Trophoblast cell (in vitro differentiated cells and primary cell): ENCODE data around the gene CCDC183.

ENCODE experiments used
- DNase-seq, 2 donors: peaks; one replicate each; pipeline ENCODE4 v3.0.0-alpha.2; 2016
- H2AFZ ChIP-seq: 2 replicates; pipeline ENCODE4 v1.6.1; 2013; ENCODE audit warnings: low read length, moderate library complexity, mild to moderate bottlenecking; ENCODE audit not compliant: insufficient read depth, poor library complexity
- H2AK5ac ChIP-seq: 2 replicates; pipeline ENCODE4 v1.6.1; 2013; ENCODE audit warnings: mild to moderate bottlenecking, low read length
- H2BK120ac ChIP-seq: 2 replicates; pipeline ENCODE4 v1.6.1; 2013; ENCODE audit warnings: low read length, mild to moderate bottlenecking, moderate library complexity; ENCODE audit not compliant: insufficient read depth, poor library complexity
- H2BK12ac ChIP-seq: 2 replicates; pipeline ENCODE4 v1.6.1; 2013; ENCODE audit warnings: mild to moderate bottlenecking, low read length, moderate library complexity
- H2BK5ac ChIP-seq: 2 replicates; pipeline ENCODE4 v1.6.1; 2013; ENCODE audit warnings: low read length, low read depth, moderate library complexity, mild to moderate bottlenecking; ENCODE audit not compliant: poor library complexity
- H3K14ac ChIP-seq: 2 replicates; pipeline ENCODE4 v1.6.1; 2013; ENCODE audit warnings: mild to moderate bottlenecking, low read length
- H3K18ac ChIP-seq: 2 replicates; pipeline ENCODE4 v1.6.1; 2013; ENCODE audit warnings: mild to moderate bottlenecking, low read length
- H3K23ac ChIP-seq: 2 replicates; pipeline ENCODE4 v1.6.1; 2013; ENCODE audit warnings: low read length
- H3K27ac ChIP-seq: 2 replicates; pipeline ENCODE4 v1.5.1; 2013; ENCODE audit warnings: low read depth, mild to moderate bottlenecking, inconsistent platforms, low read length, moderate library complexity
- H3K27me3 ChIP-seq: 2 replicates; pipeline ENCODE4 v1.6.1; 2013; ENCODE audit warnings: inconsistent platforms, mild to moderate bottlenecking, low read length, moderate library complexity; ENCODE audit not compliant: insufficient read depth
- H3K36me3 ChIP-seq, 2 experiments: 1 replicate in 1 of 2; 2 replicates in 1 of 2; pipeline ENCODE4 v1.6.1; 2013; ENCODE audit warnings: low read length in 2 of 2, mild to moderate bottlenecking in 2 of 2, moderate library complexity in 1 of 2; ENCODE audit not compliant: insufficient read depth in 2 of 2, control insufficient read depth in 1 of 2
- H3K4ac ChIP-seq: 2 replicates; pipeline ENCODE4 v1.6.1; 2013; ENCODE audit warnings: low read depth, mild to moderate bottlenecking, low read length, moderate library complexity
- H3K4me1 ChIP-seq, 2 experiments: 1 replicate in 1 of 2; 2 replicates in 1 of 2; pipeline ENCODE4 v1.6.1; 2013; ENCODE audit warnings: low read length in 2 of 2, mild to moderate bottlenecking in 2 of 2, moderate library complexity in 1 of 2; ENCODE audit not compliant: insufficient read depth in 2 of 2, control insufficient read depth in 1 of 2
- H3K4me2 ChIP-seq: 2 replicates; pipeline ENCODE4 v1.6.1; 2013; ENCODE audit warnings: inconsistent platforms, mild to moderate bottlenecking, low read length, moderate library complexity
- H3K4me3 ChIP-seq: 2 replicates; pipeline ENCODE4 v1.5.1; 2013; ENCODE audit warnings: mild to moderate bottlenecking, low read depth, low read length, inconsistent platforms
- H3K79me1 ChIP-seq: one replicate; pipeline ENCODE4 v1.6.1; 2013; ENCODE audit warnings: low read length
- H3K79me2 ChIP-seq: 2 replicates; pipeline ENCODE4 v1.6.1; 2013; ENCODE audit warnings: low read length, mild to moderate bottlenecking; ENCODE audit not compliant: control insufficient read depth, insufficient read depth, poor library complexity
- H3K9ac ChIP-seq: 2 replicates; pipeline ENCODE4 v1.6.1; 2013; ENCODE audit warnings: mild to moderate bottlenecking, low read length
- H3K9me3 ChIP-seq: 2 replicates; pipeline ENCODE4 v1.6.1; 2013; ENCODE audit warnings: low read depth, mild to moderate bottlenecking, control low read depth, inconsistent platforms, low read length; ENCODE audit not compliant: insufficient read depth
- H4K12ac ChIP-seq: 2 replicates; pipeline ENCODE4 v1.6.1; 2013; ENCODE audit warnings: low read depth, mild to moderate bottlenecking, low read length, moderate library complexity
- H4K8ac ChIP-seq: 2 replicates; pipeline ENCODE4 v1.6.1; 2013; ENCODE audit warnings: low read depth, mild to moderate bottlenecking, low read length, moderate library complexity
- H4K91ac ChIP-seq: one replicate; pipeline ENCODE4 v1.6.1; 2013; ENCODE audit warnings: low read depth, mild to moderate bottlenecking, low read length, moderate library complexity
- WGBS: extraction: QIAGEN DNeasy Blood & Tissue Kit; methylation state at CpG from one replicate; pipeline ENCODE4 v1.1.7; 2013; ENCODE audit warnings: missing lambda C conversion rate; ENCODE audit not compliant: insufficient read length, insufficient coverage; ENCODE audit errors: extremely low coverage; 5-methylcytosine and 5-hydroxymethylcytosine counted together

CCDC183 gene

GRCh38 chr9:136789523-136789937 lies 6.6 kb upstream of the CCDC183 start:
- DNase-seq: no peak
- Histone ChIP-seq H2AFZ (no peak overlapping the region), H3K79me2 (peaks cover 4% of the 10 kb centered on the region), H3K14ac (no peak overlapping the region), H3K79me1 (peaks cover 7% of the 10 kb centered on the region), H2AK5ac (no peak overlapping the region), H3K4ac (no peak overlapping the region), H3K18ac (no peak overlapping the region), H3K27me3 (no peaks in the 10 kb centered on the region), H3K27ac (peak overlapping the region; percentile 57), H3K4me1 (peaks cover 15 to 19% of the 10 kb centered on the region in 2 experiments), H4K8ac (no peak overlapping the region), H3K23ac (no peak overlapping the region), H2BK5ac (no peak overlapping the region), H2BK120ac (no peak overlapping the region), H3K4me2 (no peak overlapping the region), H2BK12ac (no peak overlapping the region), H4K12ac (no peak overlapping the region), H4K91ac (no peak overlapping the region), H3K9me3 (peaks cover 2% of the 10 kb centered on the region), H3K4me3 (no peak overlapping the region), H3K9ac (no peak overlapping the region), H3K36me3 (peaks cover 8 to 13% of the 10 kb centered on the region in 2 experiments)
- WGBS: no CpG with 5 or more reads among the region's 3 CpGs

- Histone ChIP-seq H3K27ac (peak within 1 kb of the TSS; percentile 16), H3K36me3 (peaks cover 8 to 13% of the 10 kb centered on the region in 2 experiments), H4K12ac (peak within 1 kb of the TSS; percentile 36), H4K8ac (peak within 1 kb of the TSS; percentile 89), H2AFZ (peak within 1 kb of the TSS; percentile 7), H3K18ac (peak within 1 kb of the TSS; percentile 66), H3K9ac (peak within 1 kb of the TSS; percentile 0), H2BK12ac (peak within 1 kb of the TSS; percentile 3), H3K27me3 (no peaks in the 10 kb centered on the region), H3K79me2 (peaks cover 4% of the 10 kb centered on the region), H3K4ac (peak within 1 kb of the TSS; percentile 49), H3K4me2 (peak within 1 kb of the TSS; percentile 51), H2BK5ac (peak within 1 kb of the TSS; percentile 44), H3K9me3 (peaks cover 2% of the 10 kb centered on the region), H3K23ac (no peak within 1 kb of the TSS), H3K4me3 (peak within 1 kb of the TSS; percentile 70), H3K4me1 (peaks cover 20 to 24% of the 10 kb centered on the region in 2 experiments), H2AK5ac (peak within 1 kb of the TSS; percentile 71), H2BK120ac (peak within 1 kb of the TSS; percentile 35), H3K14ac (peak within 1 kb of the TSS; percentile 78), H4K91ac (peak within 1 kb of the TSS; percentile 74), H3K79me1 (peaks cover 11% of the 10 kb centered on the region)
- DNase-seq: peak; percentile 99 to 100
- WGBS: no CpG with 5 or more reads among the region's 70 CpGs
Measured at GRCh38 chr9:136790640-136791515, 5.3 kb upstream of the CCDC183 start, which contains the start of gene TMEM141. Gene TMEM141, plus strand, starts transcription at chr9:136791344. Its CDS starts 27 bp downstream, at chr9:136791371.

- Histone ChIP-seq H3K4me3 (peak overlapping the region; percentile 70), H2BK120ac (peak overlapping the region; percentile 35), H3K18ac (peak overlapping the region; percentile 66), H3K4ac (peak overlapping the region; percentile 49), H2AFZ (peak overlapping the region; percentile 7), H3K4me2 (peak overlapping the region; percentile 51), H2AK5ac (peak overlapping the region; percentile 71), H4K12ac (peak overlapping the region; percentile 36), H2BK5ac (peak overlapping the region; percentile 44), H3K27me3 (no peaks in the 10 kb centered on the region), H3K9me3 (peaks cover 2% of the 10 kb centered on the region), H2BK12ac (peak overlapping the region; percentile 3), H3K27ac (peak overlapping the region; percentile 4), H4K91ac (peak overlapping the region; percentile 74), H3K9ac (peak overlapping the region; percentile 0), H4K8ac (peak overlapping the region; percentile 89), H3K23ac (no peak overlapping the region), H3K14ac (peak overlapping the region; percentile 78), H3K79me2 (peaks cover 4% of the 10 kb centered on the region), H3K4me1 (peaks cover 24 to 29% of the 10 kb centered on the region in 2 experiments), H3K79me1 (peaks cover 14% of the 10 kb centered on the region), H3K36me3 (peaks cover 8 to 13% of the 10 kb centered on the region in 2 experiments)
- WGBS: no CpG with 5 or more reads among the region's 29 CpGs
- peak; percentile 74 to 78 for DNase-seq
Measured at GRCh38 chr9:136791516-136792276, 4.4 kb upstream of the CCDC183 start.

DNA sequence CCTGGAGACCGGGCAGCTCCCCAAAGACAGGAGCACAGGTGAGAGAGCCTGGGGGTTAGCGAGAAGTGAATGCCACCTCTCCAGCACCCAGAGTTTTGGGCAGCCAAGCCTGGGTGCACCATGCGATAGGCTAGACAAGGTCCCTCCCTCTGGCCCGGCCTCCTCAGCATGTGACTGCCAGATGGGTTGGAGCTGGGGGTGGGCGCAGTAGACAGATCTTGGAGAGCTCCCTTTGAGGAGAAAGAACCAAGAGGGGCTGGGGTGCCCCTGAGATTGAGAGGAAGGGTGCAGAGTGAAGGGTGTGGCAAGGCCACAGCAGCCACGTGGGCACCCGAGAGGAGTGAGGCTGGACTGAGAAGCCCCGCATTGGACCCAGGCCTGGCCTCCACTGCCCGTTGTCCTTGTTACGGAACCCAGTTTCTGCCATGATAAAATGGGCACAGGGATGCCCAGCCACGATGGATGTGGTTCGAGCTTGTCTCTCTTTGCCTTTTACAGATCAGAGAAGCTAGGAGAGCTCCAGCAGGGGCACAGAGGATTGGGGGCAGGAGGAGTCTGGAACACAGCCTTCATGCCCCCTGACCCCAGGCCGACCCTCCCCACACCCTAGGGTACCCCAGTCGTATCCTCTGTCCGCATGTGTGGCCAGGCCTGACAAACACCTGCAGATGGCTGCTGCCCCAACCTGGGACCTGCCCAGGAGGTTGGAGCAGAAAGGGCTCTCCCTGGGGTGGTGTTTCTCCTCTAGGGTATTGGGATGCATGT lies 3.6 kb upstream of the CCDC183 start:
- no peak for DNase-seq
- no peak overlapping the region for H2AFZ ChIP-seq
- no CpG with 5 or more reads among the region's 15 CpGs for WGBS

More for the DNA sequence above, 3.6 kb upstream of the CCDC183 start:
- no peak overlapping the region for H3K9ac ChIP-seq
- peaks cover 16% of the 10 kb centered on the region for H3K79me1 ChIP-seq
- H3K79me2 ChIP-seq: peaks cover 4% of the 10 kb centered on the region
- peaks cover 8 to 13% of the 10 kb centered on the region in 2 experiments for H3K36me3 ChIP-seq
- no peak overlapping the region for H2BK120ac ChIP-seq
- H3K4me1 ChIP-seq: peaks cover 24 to 30% of the 10 kb centered on the region in 2 experiments
- H2BK5ac ChIP-seq: no peak overlapping the region
- H3K4me3 ChIP-seq: no peak overlapping the region
- H2BK12ac ChIP-seq: no peak overlapping the region
- no peak overlapping the region for H3K23ac ChIP-seq
- H3K27ac ChIP-seq: no peak overlapping the region
- H2AK5ac ChIP-seq: no peak overlapping the region
- H3K4me2 ChIP-seq: no peak overlapping the region
- no peaks in the 10 kb centered on the region for H3K27me3 ChIP-seq
- H4K12ac ChIP-seq: no peak overlapping the region
- H3K14ac ChIP-seq: no peak overlapping the region
- no peak overlapping the region for H3K4ac ChIP-seq
- peak overlapping the region; percentile 66 for H3K18ac ChIP-seq
- H4K8ac ChIP-seq: peak overlapping the region; percentile 8
- peaks cover 2% of the 10 kb centered on the region for H3K9me3 ChIP-seq
- H4K91ac ChIP-seq: peak overlapping the region; percentile 74
